ENCODE measurements around the gene SRMS. TPM values are rescaled to one million over a fixed set of nuclear protein-coding genes. Genes with fewer than 3 reads are reported as not detected.

The SRMS gene
- total RNA-seq = not detected

DNA sequence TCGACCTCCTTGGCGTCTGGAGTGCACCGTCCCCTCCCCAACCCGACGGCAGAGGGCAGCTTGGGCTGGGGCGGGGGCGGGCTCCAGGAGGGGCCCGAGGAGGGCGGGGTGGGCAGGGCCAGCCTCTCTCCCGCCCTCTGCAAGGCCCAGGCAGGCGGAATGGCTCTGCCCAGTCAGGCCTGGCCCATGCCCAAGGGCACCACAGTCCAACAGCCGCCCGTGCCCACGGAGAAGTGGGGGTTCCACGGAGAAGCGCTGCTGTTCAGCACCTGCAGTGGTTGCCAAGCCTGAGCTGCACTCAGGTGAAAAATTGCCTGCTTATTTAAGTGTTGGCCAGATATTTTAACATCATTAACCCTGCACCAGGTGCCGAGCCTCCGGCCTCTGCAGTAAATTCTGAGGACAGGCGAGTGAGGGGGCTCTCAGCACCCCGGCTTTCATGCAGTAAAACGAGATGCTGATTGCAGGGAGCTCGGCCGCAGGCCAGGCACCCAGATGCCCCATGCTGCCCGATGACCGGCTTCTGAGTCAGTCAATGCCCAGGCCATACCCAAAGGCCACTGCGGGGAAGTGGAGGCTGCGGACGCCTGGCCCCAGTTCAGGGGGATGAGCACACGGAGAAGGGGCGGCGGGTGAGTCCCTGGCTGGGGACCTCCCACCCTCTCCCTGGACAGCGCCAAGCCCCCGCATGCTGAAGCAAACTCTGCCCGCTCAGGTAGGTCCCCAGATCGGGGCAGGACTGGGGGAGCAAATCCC is at the start of gene SRMS:
SRMS (minus strand) TSS at position 25 of the 756 bp plus-strand sequence. CDS start 286 bp downstream, outside the sequence.
- ATAC-seq (no peak), DNase-seq (ENCODE audit: low spot score) (no peak)
- Mint-ChIP-seq H3K27ac (no peak within 1 kb of the TSS), H3K27me3 (peaks cover 7 to 9% of the 10 kb centered on the region in 2 donors), H3K4me3 (no peak within 1 kb of the TSS), H3K4me1 (ENCODE audit: low read depth in 2 of 2) (peaks cover 8 to 11% of the 10 kb centered on the region in 2 donors), H3K9me3 (no peaks in the 10 kb centered on the region), H3K36me3 (no peaks in the 10 kb centered on the region)

GRCh38 chr20:63596423-63596822 is 48.9 kb upstream of the SRMS start:
- no peak overlapping the region for H3K4me3 Mint-ChIP-seq
- DNase-seq (ENCODE audit: low spot score) = no peak
- H3K36me3 Mint-ChIP-seq = peaks cover 8% of the 10 kb centered on the region
- H3K4me1 Mint-ChIP-seq (ENCODE audit: low read depth in 2 of 2) = peaks cover 0 to 3% of the 10 kb centered on the region in 2 donors
- no peak for ATAC-seq
- H3K9me3 Mint-ChIP-seq = no peaks in the 10 kb centered on the region
- no peak overlapping the region for H3K27ac Mint-ChIP-seq
- no peaks in the 10 kb centered on the region for H3K27me3 Mint-ChIP-seq

DNA sequence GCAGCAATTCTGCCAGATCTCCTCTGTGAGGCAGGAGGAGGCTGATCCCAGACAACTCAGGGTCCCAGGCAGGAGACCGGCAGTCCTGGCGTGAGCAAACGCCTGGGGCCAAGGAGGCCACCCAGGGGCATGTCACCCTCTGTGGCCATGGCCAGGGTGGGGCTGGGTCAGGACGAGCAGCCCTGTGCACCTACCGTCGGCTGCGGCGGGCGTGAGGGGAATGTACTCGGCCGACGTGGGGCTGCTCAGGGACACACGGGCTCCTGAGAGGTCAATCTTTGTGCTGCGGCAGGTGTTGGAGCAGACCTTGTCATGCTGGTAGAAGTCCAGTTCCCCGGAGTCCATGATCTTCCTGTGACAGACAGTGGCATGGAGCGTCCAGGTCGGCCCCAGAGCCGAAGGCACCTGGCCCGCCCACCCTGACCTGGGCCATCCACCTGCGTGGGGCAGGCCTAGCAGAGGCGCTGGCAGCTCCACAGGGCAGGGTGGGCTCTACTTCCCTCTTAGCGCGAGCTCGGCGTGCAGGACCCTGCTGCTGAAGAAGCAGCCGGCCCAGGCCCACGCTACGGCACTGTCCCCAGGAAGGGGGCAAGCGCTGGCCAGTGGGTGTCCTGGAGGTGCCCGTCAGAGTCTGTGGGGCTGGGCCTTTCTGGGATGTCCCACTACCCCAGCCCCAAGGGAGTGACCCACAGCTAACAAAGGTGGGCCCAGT is 48.0 kb upstream of the SRMS start:
- ATAC-seq = peak in 1 of 2 donors; percentile 28

GRCh38 chr20:63594043-63594561 is 46.6 kb upstream of the SRMS start:
- Mint-ChIP-seq H3K4me3 (no peak overlapping the region), H3K36me3 (peaks cover 1% of the 10 kb centered on the region), H3K27me3 (no peaks in the 10 kb centered on the region)

More for the DNA sequence above, 48.0 kb upstream of the SRMS start:
- no peaks in the 10 kb centered on the region for H3K27me3 Mint-ChIP-seq
- H3K36me3 Mint-ChIP-seq = peaks cover 8% of the 10 kb centered on the region
- peaks cover 0 to 3% of the 10 kb centered on the region in 2 donors for H3K4me1 Mint-ChIP-seq (ENCODE audit: low read depth in 2 of 2)
- H3K27ac Mint-ChIP-seq = no peak overlapping the region
- no peak for DNase-seq (ENCODE audit: low spot score)
- no peaks in the 10 kb centered on the region for H3K9me3 Mint-ChIP-seq
- H3K4me3 Mint-ChIP-seq = no peak overlapping the region

DNA sequence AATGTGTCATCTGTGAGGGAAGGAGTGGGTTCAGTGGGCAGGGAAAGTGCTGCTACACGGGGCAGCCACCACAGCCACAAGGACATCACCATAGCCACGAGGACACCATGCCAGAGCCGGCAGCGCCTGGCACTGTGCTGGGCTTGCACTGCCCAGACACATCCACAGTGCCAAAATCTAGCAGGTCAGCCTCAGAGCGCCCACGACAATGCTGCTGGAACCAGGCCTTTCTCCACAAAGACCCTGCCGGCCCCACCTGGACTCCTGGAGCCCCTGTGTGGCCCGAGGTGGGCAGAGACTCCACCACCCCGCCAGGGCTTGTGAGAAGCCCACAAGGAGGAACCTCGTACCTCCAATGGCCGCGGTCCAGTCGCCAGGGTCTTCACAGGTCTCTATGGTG is 45.1 kb upstream of the SRMS start:
- Mint-ChIP-seq H3K4me3 (no peak overlapping the region), H3K27ac (no peak overlapping the region), H3K36me3 (no peaks in the 10 kb centered on the region), H3K27me3 (no peaks in the 10 kb centered on the region), H3K4me1 (ENCODE audit: low read depth in 2 of 2) (no peaks in the 10 kb centered on the region), H3K9me3 (no peaks in the 10 kb centered on the region)
- ATAC-seq (no peak), DNase-seq (ENCODE audit: low spot score) (no peak)

More at GRCh38 chr20:63594043-63594561, 46.6 kb upstream of the SRMS start:
- H3K9me3 Mint-ChIP-seq = no peaks in the 10 kb centered on the region
- DNase-seq (ENCODE audit: low spot score) (no peak), ATAC-seq (no peak)
- H3K27ac Mint-ChIP-seq = no peak overlapping the region
- no peaks in the 10 kb centered on the region for H3K4me1 Mint-ChIP-seq (ENCODE audit: low read depth in 2 of 2)

DNA sequence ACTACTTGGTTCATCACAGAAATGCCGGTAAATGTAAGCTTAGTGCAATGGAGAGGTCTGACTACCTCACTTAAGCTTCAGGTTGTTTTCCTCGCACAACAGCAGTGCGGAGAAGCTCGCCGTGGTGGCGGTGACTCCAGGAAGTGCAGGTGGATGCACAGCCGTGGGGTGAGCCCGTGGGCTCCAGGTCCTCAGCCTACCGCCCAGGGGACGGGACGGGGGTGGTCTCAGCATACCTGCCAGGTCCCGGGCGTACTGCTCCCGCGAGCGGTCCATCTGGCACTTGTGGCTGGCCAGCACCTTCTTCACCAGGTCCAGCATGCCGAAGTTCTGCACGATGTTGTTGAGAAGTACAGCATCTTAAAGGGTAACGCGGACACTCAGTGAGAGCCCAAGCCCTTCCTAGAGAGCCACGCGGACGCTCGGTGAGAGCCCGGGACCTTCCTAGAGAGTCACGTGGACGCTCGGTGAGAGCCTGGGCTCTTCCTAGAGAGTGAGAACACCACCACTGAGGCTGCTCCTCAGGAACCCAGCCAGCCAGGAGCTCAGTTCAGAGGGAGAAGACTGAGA is 44.3 kb upstream of the SRMS start:
- no peak overlapping the region for H3K27ac Mint-ChIP-seq
- no peak overlapping the region for H3K4me3 Mint-ChIP-seq
- DNase-seq (ENCODE audit: low spot score) = no peak
- no peaks in the 10 kb centered on the region for H3K27me3 Mint-ChIP-seq
- H3K4me1 Mint-ChIP-seq (ENCODE audit: low read depth in 2 of 2) = no peaks in the 10 kb centered on the region
- no peaks in the 10 kb centered on the region for H3K36me3 Mint-ChIP-seq
- no peak for ATAC-seq
- no peaks in the 10 kb centered on the region for H3K9me3 Mint-ChIP-seq

DNA sequence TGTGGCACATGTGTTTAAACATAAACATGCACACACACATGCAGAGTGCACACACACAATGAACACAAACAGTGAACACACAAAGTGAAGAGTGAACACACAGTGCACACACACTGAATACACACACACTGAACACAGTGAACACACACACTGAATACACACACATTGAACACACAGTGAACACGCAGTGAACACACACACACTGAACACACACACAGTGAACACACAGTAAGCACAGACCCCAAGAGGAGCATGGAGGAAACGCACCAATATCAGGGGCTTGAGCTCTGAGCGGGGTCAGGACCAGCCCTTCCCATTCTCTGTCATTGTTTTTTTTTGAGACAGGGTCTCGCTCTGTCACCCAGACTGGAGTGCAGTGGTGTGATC is 43.6 kb upstream of the SRMS start:
- Mint-ChIP-seq H3K4me3 (no peak overlapping the region), H3K36me3 (no peaks in the 10 kb centered on the region), H3K27ac (no peak overlapping the region), H3K27me3 (no peaks in the 10 kb centered on the region), H3K9me3 (no peaks in the 10 kb centered on the region), H3K4me1 (ENCODE audit: low read depth in 2 of 2) (no peaks in the 10 kb centered on the region)
- ATAC-seq (no peak), DNase-seq (ENCODE audit: low spot score) (no peak)

DNA sequence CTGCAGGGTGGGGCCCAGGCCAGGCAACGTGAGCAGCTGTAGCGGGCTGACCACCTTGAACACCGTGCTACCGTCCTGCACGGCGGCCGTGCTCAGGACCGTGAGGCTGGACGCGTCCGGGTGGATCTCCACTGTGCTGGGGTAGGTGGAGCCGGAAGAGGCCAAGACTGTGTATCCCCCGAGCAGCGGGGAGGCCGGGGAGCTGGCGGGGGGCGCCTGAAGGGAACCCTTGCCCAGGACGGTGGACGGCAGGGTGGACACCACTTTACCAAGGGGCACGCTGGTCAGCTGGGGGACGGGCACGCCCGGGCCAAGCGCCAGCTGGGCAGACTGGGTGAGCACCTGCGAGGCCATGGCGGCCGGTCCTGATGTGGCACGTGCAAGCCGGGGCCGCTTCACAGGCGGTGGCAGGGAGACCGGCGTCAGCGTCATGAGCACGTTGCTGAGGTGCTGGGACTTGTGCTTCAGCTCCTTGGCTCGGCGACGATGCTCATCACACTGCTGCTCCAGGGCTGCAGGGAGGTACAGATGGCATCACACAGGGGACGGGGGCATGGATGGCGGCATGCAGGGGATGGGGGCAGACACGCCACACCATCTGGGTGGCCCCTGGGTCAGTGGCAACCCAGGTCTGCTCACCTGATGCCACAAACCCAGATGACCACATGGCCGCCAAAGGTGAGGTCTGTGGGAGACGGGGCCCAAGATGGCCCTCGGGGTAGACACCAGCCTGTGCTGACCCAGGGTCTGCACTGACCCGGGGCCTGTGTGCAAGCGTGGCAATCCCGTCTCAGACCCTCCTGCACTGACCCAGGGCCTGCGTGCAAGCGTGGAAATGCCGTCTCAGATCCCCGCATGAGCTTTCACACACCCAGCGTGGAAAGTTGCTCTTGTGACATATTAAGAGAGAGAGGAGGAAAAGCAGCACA is 42.9 kb upstream of the SRMS start:
- ATAC-seq = no peak
- H3K36me3 Mint-ChIP-seq = no peaks in the 10 kb centered on the region

DNA sequence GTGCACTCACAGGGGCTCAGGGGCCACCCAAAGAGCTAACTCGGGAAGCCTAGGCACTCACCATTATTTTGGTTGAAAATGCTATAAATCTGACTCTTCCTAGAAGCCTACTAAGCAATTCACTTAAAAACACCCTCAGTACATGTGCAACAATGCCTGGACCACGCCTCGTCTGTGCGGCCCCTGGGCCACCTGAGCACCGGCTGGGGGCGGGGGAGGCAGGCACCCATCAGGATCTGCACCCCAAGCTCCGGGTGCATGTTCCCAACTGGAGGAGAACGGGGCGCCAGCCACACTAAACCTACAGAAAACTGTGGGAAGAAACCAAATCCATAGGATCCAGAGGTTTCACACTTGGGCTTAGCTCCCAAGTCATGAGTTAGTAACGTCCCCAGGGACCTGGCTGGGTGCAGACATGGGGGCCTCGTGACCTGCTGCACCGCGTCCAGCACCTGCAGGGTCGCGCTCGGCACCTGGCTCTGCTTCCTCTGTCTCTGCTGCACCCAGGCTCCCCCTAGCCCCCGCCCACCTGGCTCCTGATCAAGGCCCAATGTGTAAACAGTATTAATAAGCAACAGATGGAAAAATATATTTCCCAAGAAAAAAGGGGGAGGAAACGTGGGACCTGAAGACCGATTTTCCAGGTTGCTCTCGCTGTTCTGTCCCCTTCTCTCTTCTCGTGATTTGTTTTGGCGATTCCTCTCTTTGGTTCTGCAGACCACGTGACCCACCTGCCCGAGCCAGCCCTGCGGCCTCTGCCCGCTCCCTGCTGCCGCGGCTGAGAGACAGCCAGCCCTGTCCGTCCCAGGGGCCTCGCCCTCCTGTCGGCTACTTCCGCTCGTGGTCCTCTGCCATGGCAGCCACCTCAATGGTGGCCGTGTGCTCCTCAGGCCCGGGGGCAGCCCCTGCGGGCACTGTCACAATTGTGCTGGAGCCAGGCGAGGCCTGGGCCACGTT is 42.0 kb upstream of the SRMS start:
- Mint-ChIP-seq H3K4me3 (no peak overlapping the region), H3K36me3 (no peaks in the 10 kb centered on the region), H3K4me1 (ENCODE audit: low read depth in 2 of 2) (peaks cover 0 to 2% of the 10 kb centered on the region in 2 donors), H3K27ac (no peak overlapping the region), H3K9me3 (no peaks in the 10 kb centered on the region), H3K27me3 (no peaks in the 10 kb centered on the region)
- ATAC-seq = peak in 1 of 2 donors; percentile 29
- no peak for DNase-seq (ENCODE audit: low spot score)

More for the DNA sequence above, 42.9 kb upstream of the SRMS start:
- DNase-seq (ENCODE audit: low spot score) = no peak
- no peaks in the 10 kb centered on the region for H3K27me3 Mint-ChIP-seq
- peaks cover 0 to 2% of the 10 kb centered on the region in 2 donors for H3K4me1 Mint-ChIP-seq (ENCODE audit: low read depth in 2 of 2)
- H3K27ac Mint-ChIP-seq = no peak overlapping the region
- no peak overlapping the region for H3K4me3 Mint-ChIP-seq
- no peaks in the 10 kb centered on the region for H3K9me3 Mint-ChIP-seq

DNA sequence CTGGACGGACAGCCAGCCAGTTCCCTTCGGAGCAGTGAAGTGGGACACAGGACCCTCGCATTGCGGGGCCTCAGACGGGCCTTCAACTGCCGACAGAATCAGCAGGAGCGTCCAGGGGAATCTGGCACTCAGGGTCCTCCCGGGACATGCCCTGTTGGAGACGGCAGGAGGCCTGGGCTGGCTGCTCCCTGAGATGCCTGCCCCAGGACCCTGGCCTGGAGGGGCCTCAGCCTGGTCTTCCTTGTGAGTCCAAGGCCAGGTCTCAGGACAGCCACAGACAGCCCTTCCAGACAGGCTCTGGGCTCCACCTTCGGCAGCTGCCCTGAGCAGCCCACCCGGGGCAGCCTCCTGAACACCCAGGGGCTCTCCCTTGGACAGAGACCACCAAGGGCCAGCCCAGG is 41.1 kb upstream of the SRMS start:
- H3K4me3 Mint-ChIP-seq = no peak overlapping the region
- no peak overlapping the region for H3K27ac Mint-ChIP-seq
- ATAC-seq = peak in 1 of 2 donors; percentile 28
- no peaks in the 10 kb centered on the region for H3K27me3 Mint-ChIP-seq
- no peaks in the 10 kb centered on the region for H3K9me3 Mint-ChIP-seq
- no peak for DNase-seq (ENCODE audit: low spot score)
- H3K36me3 Mint-ChIP-seq = no peaks in the 10 kb centered on the region
- peaks cover 0 to 2% of the 10 kb centered on the region in 2 donors for H3K4me1 Mint-ChIP-seq (ENCODE audit: low read depth in 2 of 2)

- ATAC-seq (no peak), DNase-seq (ENCODE audit: low spot score) (no peak)
- Mint-ChIP-seq H3K36me3 (no peaks in the 10 kb centered on the region), H3K9me3 (no peaks in the 10 kb centered on the region), H3K4me3 (no peak overlapping the region), H3K27me3 (no peaks in the 10 kb centered on the region), H3K4me1 (ENCODE audit: low read depth in 2 of 2) (peaks cover 0 to 2% of the 10 kb centered on the region in 2 donors), H3K27ac (no peak overlapping the region)
Measured at GRCh38 chr20:63587776-63588591, 40.4 kb upstream of the SRMS start.

DNA sequence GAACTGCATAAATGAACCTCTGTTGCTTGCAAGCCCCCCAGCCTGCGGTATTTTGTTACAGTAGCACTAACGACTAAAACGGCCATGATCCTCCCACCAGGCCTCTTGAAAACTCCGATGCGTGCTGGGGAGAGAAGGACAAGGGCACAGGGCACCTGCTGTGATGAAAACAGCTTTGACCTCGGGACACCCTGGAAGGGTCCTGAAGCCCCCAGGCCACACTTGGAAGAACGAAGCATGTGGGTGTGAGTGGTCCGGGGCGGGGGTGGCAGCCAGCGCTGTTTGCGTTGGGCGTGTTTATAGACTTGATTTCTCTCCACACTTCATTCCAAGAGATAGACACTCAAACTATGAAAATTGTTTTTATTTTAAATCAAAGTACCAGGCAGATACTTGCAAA is 39.7 kb upstream of the SRMS start:
- no peak overlapping the region for H3K27ac Mint-ChIP-seq

More for the DNA sequence above, 39.7 kb upstream of the SRMS start:
- H3K4me1 Mint-ChIP-seq (ENCODE audit: low read depth in 2 of 2) = peaks cover 0 to 2% of the 10 kb centered on the region in 2 donors
- DNase-seq (ENCODE audit: low spot score) (no peak), ATAC-seq (no peak)
- H3K27me3 Mint-ChIP-seq = no peaks in the 10 kb centered on the region
- H3K9me3 Mint-ChIP-seq = no peaks in the 10 kb centered on the region
- no peaks in the 10 kb centered on the region for H3K36me3 Mint-ChIP-seq
- H3K4me3 Mint-ChIP-seq = no peak overlapping the region
